Prostate gland (tissue), 2 donors: ENCODE measurements around the gene DEPDC1.

ENCODE experiments used
- CTCF ChIP-seq, 4 experiments: fragments of 200-600 bp in 2 of 4; fragments of 450-650 bp in 2 of 4; sonication (generic) in 2 of 4; IDR thresholded peaks; 1 replicate in 3 of 4; 2 replicates in 1 of 4; pipeline ENCODE4 v1.5.1; 2016 to 2019; ENCODE audit warnings: antibody characterized with exemption in 4 of 4, mild to moderate bottlenecking in 2 of 4, moderate library complexity in 2 of 4
- POLR2A ChIP-seq: fragments of 450-650 bp; IDR thresholded peaks from one replicate; pipeline ENCODE4 v1.6.1; 2016; ENCODE audit warnings: antibody characterized with exemption, mild to moderate bottlenecking

- no peak for TF ChIP-seq CTCF (IDR thresholded peaks at IDR 0.05)
- TF ChIP-seq POLR2A = no peak
Observed at GRCh38 chr1:68544651-68545050, 47.8 kb upstream of the DEPDC1 start.
